Midbrain (tissue), 1 donor: ENCODE measurements around the gene GRID1.
"Not testable (repeated sequence)": the region's sequence is repeated elsewhere in the genome, so short reads cannot be mapped to it uniquely, and the experiment has no call there.

Experiments used
- DNase-seq: peaks from one replicate; lab custom pipeline; 2025; lab: John Stamatoyannopoulos, UW

The GRID1 gene

GRCh38 chr10:86253091-86254072 lies 113.2 kb downstream of the GRID1 start:
- no peak for DNase-seq

DNA sequence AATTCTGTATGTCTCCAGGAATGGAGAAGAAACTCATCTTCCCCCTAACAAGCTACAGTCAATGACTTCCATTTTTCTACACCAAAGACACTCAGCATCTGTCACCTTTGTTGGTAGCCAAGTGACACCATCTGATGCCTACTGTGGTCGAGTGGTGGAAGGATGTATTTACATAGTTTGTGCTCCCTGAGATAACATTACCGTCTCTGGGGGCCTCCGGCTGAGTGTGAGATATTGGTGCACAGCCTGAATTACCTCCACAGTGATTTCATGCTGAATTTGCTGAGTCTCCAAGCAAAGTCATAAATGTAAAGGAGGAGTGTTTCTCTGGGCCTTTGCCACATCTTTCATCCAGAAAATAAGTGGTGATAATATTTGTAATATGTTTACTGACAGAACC lies 114.0 kb downstream of the GRID1 start:
- DNase-seq, result no peak

- DNase-seq, result no peak
Observed at GRCh38 chr10:86252079-86252478, 114.5 kb downstream of the GRID1 start.

DNA sequence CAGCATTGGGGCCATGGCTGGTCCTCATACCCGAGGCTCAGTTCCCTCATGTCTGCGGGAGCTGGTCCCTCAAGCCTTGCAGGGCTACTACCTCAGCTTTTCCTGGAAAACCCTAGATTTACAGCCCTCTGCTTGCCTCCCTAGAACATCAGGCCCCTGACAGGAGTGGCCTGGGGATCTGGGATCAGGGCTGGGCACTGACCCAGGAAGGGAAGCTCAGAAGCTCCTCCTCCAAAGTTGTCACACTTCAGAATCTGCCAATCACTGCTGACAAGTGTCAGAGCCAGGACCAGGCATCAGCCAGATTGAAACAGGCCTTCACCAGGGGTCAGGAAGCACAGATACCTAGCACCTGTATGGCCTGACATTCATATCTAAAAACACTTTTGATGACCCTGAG lies 115.2 kb downstream of the GRID1 start:
- DNase-seq, result no peak

DNA sequence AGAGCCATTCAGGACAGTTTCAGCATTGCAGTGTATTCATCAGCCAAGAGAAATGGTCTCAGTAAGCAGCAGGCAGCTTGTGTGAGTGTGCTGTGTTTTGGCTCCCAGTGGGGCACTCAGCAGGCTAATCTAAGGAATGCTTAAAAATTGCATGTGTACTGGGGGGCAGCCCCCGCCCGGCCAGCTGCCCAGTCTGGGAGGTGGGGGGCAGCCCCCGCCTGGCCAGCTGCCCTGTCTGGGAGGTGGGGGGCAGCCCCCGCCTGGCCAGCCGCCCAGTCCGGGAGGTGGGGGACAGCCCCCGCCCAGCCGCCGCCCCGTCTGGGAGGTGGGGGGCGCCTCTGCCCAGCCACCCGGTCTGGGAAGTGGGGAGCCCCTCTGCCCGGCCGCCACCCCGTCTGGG lies 116.2 kb downstream of the GRID1 start:
- DNase-seq, result no peak

DNA sequence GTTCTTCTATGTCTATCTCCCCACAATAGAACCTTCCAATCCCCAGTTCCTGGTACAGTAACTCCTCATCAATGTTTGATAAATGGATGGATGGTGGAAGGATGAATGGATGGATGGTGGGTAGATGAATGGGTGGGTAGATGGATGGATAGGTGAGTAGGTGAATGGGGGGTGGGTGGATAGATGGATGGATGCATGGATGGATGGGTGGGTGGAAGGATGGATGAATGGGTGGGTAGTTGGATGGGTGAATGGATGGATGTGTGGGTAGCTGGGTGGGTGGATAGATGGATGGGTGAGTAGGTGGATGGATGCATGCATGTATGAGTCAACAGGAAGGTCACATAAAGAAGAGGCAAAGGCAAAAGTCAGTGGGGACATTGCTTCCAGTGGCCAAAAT lies 116.8 kb downstream of the GRID1 start:
- no peak for DNase-seq

GRCh38 chr10:86248062-86248461 lies 118.5 kb downstream of the GRID1 start:
- no peak for DNase-seq

GRCh38 chr10:86247588-86247987 lies 119.0 kb downstream of the GRID1 start:
- DNase-seq, result no peak

DNA sequence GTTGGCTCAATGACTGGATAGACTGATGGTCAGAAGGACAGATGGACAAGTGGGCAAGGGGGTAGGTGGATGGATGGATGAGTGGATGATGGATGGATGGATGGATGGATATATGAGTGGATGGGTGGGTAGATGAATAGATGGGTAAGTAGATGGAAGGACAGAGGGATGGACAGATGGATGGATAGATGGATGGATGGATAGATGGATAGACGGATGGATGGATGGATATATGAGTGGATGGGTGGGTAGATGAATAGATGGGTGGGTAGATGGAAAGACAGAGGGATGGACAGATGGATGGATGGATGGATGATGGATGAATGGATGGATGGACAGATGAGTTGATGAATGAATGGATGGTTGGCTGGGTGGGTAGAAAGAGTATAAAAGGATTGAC lies 119.5 kb downstream of the GRID1 start:
- no peak for DNase-seq

DNA sequence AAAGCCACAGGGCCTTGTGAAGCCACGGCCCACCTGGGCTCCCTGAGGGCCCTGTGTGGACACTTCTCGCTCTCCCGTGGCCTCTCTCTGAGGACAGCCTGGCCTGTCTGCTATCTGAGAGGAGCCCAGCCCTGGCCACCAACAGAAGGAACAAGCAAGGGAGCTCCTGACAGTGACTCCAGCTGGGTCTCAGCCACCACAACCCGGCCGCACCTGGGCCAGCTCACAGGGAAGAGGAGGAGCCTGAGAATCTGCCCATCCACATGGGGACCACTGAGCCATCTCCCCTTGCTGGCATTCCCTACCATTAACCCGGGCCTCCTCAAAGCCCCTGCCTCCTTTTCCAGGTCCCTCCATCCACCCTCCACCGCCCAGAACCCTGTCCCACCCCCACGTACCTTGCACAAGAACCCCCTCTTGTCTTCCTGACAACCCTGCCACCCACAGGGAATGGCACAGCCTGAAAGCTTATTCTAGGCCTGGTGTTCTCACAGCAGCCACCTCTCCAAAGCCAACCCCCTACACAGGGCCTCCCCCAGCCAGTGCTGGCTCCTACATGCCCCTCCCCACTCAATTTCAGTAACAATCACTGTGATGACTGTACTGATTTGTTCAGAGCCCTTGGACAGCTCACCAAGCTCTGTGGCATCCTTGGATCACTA lies 120.2 kb downstream of the GRID1 start:
- DNase-seq, result no peak

DNA sequence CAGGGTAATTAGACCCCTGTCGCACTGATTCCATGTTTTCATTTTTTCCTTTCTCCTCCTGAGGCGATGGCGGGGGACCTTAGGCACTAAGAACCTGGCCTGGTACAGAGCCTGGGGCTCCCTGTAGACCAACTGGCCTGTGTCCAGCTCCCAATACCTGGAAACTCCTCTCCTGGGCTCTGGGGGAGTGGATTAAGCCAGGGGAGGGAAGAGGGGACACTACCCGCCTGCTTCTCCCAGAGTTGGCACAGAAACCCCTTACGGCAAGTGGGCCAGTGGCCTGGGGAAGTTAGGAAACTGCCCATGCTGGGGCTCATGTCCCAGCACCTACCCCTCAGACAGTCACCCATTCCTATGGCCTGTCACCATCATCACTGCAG lies 121.6 kb downstream of the GRID1 start:
- no peak for DNase-seq

- DNase-seq, result no peak
Observed at GRCh38 chr10:86244297-86245014, 122.1 kb downstream of the GRID1 start.

DNA sequence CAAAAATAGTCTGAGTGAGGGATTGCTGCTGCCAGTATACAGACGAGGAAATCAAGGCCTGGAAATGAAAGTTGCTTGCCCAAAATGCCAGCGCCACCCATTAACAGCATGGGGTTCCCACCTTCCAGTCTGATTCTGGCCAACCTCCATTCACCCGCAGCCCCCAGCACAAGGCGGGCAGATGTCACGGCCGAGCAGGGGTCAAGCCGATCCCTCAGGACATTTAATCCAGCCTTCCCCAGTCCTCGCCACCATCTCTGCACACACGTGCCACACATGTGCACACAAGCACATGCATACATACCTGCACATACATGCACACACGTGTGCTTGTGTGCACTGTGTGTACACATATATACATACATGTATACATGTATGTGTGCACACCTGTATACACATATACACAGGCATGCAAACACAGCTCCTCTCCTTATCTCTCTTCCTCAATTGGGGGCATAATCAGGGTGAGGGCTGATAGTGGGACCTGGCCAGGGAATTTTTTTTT lies 122.9 kb downstream of the GRID1 start:
- DNase-seq, result no peak

DNA sequence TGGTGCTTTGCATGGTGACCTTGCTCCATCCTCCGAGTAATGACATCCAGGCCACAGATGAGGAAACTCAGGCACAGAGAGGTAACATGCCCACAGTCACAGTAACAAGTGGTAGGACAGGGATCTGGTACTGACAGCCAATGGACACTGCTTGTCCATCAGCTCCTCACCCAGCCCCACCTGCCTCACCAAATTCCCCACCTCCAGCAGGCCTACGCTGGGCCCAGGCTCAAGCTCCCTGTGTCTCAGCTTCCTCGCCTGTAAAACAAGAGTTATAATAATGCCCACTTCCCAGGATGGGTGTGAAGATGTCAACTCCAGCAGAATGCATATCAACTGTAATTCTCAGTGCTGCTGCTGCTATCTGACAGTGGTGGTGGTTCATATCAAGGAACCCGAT lies 123.8 kb downstream of the GRID1 start:
- no peak for DNase-seq

GRCh38 chr10:86238089-86238488 lies 128.5 kb downstream of the GRID1 start:
- DNase-seq, result not testable (repeated sequence)

DNA sequence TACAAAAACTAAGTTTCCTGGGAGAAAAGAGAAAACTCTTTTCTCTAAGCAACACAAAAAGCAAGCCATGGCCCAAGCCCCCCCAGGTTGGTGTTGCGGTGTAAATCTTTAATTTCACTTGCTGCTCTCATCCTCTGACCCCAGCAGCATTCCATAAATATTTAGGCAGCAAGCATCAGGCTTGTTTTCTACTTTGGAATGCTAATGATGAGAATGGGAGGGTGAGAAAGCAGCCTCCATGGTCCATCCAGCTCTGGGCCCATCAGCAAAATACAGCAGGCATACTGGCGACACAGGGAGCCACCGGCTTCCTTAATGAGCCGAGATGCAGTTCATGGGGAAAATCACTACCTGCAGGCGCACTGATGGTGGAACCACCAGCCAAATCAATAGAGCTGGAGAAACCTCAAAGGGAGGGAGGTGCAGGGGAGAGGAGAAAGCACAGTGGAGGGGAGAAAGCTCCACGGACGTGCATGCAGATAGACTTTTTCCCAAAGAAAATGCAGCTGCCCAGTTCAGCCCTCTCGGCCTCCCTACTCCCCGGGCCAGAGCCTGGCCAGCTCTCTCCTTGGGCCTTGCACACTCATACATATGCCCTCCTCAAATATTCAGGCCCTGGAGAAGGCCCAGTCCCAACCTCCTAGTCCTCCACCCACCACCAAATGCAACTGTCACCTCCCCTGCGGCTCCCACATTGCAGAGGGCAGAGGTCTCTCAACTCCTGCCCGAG lies 131.9 kb downstream of the GRID1 start:
- DNase-seq, result no peak

DNA sequence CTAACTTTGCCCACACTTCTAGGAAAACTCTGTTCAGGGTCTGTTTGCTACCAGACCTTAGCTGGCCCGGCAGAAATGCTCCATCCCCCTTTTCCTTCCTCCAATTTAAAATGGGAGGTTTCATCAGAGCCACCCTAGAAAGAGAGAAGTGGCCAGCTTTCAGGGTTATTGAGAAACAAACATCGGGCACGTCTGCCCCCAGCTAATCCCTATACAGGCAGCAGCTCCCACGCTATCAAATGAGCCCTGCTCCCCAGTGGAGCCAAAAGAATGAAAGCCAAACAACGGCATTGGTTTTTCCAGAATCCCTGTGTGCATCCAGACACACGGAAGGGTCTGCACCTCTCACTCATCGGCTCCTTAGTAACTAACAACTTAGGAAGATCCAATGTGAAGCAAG lies 132.5 kb downstream of the GRID1 start:
- no peak for DNase-seq

DNA sequence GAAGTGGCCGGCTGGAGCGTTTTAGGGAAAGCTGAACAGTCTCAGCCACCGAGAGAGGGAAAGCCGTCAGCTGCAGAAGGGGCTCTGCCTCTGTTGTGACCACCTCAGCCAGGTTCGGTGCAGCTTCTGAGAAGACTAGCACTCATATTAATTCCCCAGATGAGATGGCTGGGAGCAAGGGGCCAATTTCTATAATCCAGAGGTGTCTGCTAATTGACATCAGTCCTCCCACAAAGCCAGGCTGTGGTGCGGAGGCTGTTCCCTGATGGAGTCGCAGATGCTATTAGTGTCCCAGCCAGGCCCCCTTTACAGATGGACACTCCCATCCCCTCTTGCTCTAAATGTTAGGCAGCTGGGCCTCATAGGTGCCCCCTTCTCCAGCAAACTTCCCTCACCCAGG lies 133.5 kb downstream of the GRID1 start:
- no peak for DNase-seq

DNA sequence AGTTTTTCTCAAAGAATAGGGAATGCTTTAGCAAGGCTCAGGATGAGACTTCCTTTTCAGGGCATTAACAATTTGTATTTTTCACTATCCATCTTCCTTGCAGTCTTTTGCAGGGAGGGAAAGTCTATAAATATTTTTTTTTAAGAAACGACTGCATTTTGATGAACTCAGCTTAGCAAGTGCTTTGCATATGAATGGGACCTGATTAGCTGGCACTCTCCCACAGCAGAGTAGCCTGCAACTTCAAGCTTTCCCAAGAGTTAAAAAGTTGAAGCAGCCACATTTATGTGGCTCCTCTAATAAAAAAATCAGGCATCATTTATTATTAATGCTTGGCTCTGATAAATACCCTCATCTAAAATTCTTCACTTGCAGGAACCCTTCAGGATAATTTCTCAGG lies 134.0 kb downstream of the GRID1 start:
- DNase-seq, result no peak

DNA sequence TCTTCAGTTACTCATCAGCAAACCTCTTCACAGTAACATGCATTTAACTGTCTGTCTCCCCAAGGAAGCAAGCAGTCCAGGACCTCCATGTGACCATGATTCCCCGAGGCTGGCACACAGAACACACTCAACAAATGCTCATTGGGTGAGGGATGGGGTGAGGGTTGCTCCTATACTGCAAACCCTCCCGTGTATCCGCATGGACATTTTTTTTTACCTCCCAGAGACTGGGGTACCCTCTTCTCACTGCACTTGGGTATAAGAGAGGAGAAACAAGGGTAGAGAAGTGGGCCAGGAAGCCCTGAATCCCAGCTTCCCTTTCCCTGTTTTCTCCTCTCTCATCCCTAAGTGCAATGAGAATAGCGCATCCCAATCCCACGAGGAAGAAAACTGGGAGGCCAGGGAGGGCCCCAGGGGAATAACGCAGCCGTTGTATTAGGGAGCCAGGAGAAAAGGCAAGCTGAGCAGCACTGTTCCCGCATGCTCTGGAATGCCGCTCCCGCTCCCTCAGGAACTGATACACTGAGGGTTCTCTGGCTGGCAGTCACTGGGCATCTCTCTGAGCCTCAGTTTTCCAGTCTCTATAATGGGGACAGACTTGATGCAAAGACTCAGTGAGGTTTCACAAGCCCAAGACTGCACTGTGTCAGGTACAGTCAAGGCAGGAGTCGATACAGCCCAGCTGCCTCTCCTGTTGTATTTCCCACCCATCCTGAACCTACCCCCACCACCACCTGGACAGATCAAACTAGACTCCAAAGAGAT lies 134.6 kb downstream of the GRID1 start:
- no peak for DNase-seq

GRCh38 chr10:86230557-86231180 lies 135.9 kb downstream of the GRID1 start:
- DNase-seq, result no peak
